ENCODE data around the gene RAB24.

RAB24 gene

GRCh38 chr5:177333420-177334154, 30.1 kb upstream of the RAB24 start:
- no peak for DNase-seq (ENCODE audit: low read depth in 2 of 2)

- no peak for DNase-seq (ENCODE audit: low read depth in 2 of 2)
These were observed 29.4 kb upstream of the RAB24 start for GRCh38 chr5:177332896-177333260.

GRCh38 chr5:177332031-177332895, 28.7 kb upstream of the RAB24 start:
- no peak for DNase-seq (ENCODE audit: low read depth in 2 of 2)

- DNase-seq (ENCODE audit: low read depth in 2 of 2): no peak
These were observed 27.7 kb upstream of the RAB24 start for GRCh38 chr5:177330991-177331842.

- DNase-seq (ENCODE audit: low read depth in 2 of 2): no peak
These were observed 26.4 kb upstream of the RAB24 start for GRCh38 chr5:177329883-177330282.

- DNase-seq (ENCODE audit: low read depth in 2 of 2): no peak
These were observed 25.2 kb upstream of the RAB24 start for GRCh38 chr5:177328545-177329231.

- no peak for DNase-seq (ENCODE audit: low read depth in 2 of 2)
These were observed 24.3 kb upstream of the RAB24 start for GRCh38 chr5:177327539-177328522.

GRCh38 chr5:177325868-177326381, 22.4 kb upstream of the RAB24 start:
- DNase-seq (ENCODE audit: low read depth in 2 of 2): no peak

- no peak for DNase-seq (ENCODE audit: low read depth in 2 of 2)
These were observed 17.4 kb upstream of the RAB24 start for GRCh38 chr5:177320879-177321278.

GRCh38 chr5:177319913-177320588, 16.5 kb upstream of the RAB24 start:
- DNase-seq (ENCODE audit: low read depth in 2 of 2): no peak

GRCh38 chr5:177317959-177318377, 14.4 kb upstream of the RAB24 start:
- DNase-seq (ENCODE audit: low read depth in 2 of 2): peak; percentile 57 to 70

- DNase-seq (ENCODE audit: low read depth in 2 of 2): no peak
These were observed 12.5 kb upstream of the RAB24 start for GRCh38 chr5:177316005-177316404.

GRCh38 chr5:177315411-177315810, 11.9 kb upstream of the RAB24 start:
- no peak for DNase-seq (ENCODE audit: low read depth in 2 of 2)

- DNase-seq (ENCODE audit: low read depth in 2 of 2): no peak
These were observed 11.1 kb upstream of the RAB24 start for GRCh38 chr5:177314376-177315342.

GRCh38 chr5:177313561-177314259, 10.2 kb upstream of the RAB24 start:
- no peak for DNase-seq (ENCODE audit: low read depth in 2 of 2)

- DNase-seq (ENCODE audit: low read depth in 2 of 2): no peak
These were observed 9.2 kb upstream of the RAB24 start for GRCh38 chr5:177312649-177313181.
